ENCODE data around the gene MACROD1. TPM values are rescaled to one million over a fixed set of nuclear protein-coding genes. Genes with fewer than 3 reads are reported as not detected.

The MACROD1 gene
- total RNA-seq, 1 donor from 2014 or later, result 20.6 TPM

DNA sequence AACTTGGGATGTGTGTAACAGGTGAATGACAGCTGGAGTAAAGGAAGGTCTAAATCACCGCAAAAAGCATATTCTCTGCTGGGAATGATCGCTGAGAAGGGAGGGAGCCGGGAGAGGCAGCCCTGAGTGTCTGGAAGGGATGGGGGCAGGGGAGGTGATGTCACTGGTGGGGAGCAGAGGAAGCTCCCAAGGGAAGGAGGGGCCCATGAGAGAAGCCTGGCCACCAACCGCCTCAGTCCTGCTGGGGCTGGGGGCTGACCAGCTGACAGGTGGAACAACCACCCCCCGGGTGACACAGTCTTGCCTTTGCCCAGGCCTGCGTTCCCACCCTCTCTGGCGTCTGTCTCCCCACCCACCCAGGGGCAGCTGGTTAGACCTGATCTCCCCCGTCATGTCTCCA, 136.1 kb downstream of the MACROD1 start:
- no peak overlapping the region for H3K27ac Mint-ChIP-seq (ENCODE audit: unreplicated experiment)
- no peak for TF ChIP-seq CTCF (IDR thresholded peaks at IDR 0.05)
- DNase-seq (ENCODE audit: low spot score), result no peak
- H3K4me3 Mint-ChIP-seq (ENCODE audit: unreplicated experiment), result no peak overlapping the region
- H3K4me1 Mint-ChIP-seq (ENCODE audit: low read depth), result no peaks in the 10 kb centered on the region
- H3K9me3 Mint-ChIP-seq (ENCODE audit: low read depth), result no peaks in the 10 kb centered on the region
- H3K36me3 Mint-ChIP-seq (ENCODE audit: low read depth), result peaks cover 1% of the 10 kb centered on the region
- H3K27me3 Mint-ChIP-seq (ENCODE audit: low read depth), result peaks cover 7% of the 10 kb centered on the region

- no peak for TF ChIP-seq CTCF (IDR thresholded peaks at IDR 0.05)
- Mint-ChIP-seq H3K36me3 (ENCODE audit: low read depth) (peaks cover 1% of the 10 kb centered on the region), H3K9me3 (ENCODE audit: low read depth) (no peaks in the 10 kb centered on the region), H3K4me3 (ENCODE audit: unreplicated experiment) (no peak overlapping the region), H3K4me1 (ENCODE audit: low read depth) (no peaks in the 10 kb centered on the region), H3K27me3 (ENCODE audit: low read depth) (peaks cover 2% of the 10 kb centered on the region), H3K27ac (ENCODE audit: unreplicated experiment) (no peak overlapping the region)
- no peak for DNase-seq (ENCODE audit: low spot score)
These were observed 137.4 kb downstream of the MACROD1 start for GRCh38 chr11:64028398-64029115.

DNA sequence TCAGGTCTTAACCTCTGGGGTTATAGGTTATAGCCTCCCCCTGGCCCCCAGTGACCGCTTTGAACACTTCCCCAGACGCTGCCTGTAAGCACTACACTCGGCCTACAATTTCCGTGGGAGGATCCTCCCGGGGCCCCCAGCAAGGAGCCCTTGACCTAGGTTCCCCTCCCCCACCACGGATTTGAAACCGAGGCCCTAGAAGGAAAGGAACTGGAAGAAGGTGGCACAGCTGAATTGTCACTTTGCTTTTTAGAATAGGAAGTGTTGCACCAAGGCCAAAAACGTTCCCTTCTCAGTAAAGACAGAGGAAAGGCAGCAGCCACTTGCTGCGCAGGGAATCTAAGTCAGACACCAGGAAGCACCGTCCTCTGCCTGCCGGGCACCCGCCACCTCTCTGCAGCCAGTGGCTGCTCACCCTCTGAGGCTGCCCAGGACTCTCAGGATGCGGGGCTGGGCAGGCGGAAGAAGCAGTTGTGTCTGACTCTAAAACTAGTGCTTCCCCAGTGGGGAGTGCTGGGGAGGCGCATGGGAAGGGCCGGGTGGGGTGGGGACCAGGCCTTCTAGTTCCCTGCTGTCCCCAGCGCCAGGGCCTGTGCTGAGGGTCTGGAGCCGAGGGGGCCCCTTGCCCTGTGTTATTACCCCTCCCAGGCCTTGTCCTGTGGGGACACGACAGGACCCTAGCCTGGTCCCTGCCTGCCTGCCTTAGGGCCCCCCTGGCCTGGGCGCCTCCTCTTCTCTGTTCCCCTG, 138.1 kb downstream of the MACROD1 start:
- Mint-ChIP-seq H3K27me3 (ENCODE audit: low read depth) (peaks cover 2% of the 10 kb centered on the region), H3K27ac (ENCODE audit: unreplicated experiment) (no peak overlapping the region), H3K4me1 (ENCODE audit: low read depth) (no peaks in the 10 kb centered on the region), H3K36me3 (ENCODE audit: low read depth) (peaks cover 1% of the 10 kb centered on the region), H3K9me3 (ENCODE audit: low read depth) (no peaks in the 10 kb centered on the region), H3K4me3 (ENCODE audit: unreplicated experiment) (no peak overlapping the region)
- no peak for DNase-seq (ENCODE audit: low spot score)
- TF ChIP-seq CTCF (IDR thresholded peaks at IDR 0.05), result no peak

- Mint-ChIP-seq H3K4me1 (ENCODE audit: low read depth) (peaks cover under 1% of the 10 kb centered on the region), H3K27me3 (ENCODE audit: low read depth) (peaks cover 2% of the 10 kb centered on the region), H3K9me3 (ENCODE audit: low read depth) (no peaks in the 10 kb centered on the region), H3K36me3 (ENCODE audit: low read depth) (peaks cover 1% of the 10 kb centered on the region), H3K4me3 (ENCODE audit: unreplicated experiment) (no peak overlapping the region), H3K27ac (ENCODE audit: unreplicated experiment) (no peak overlapping the region)
- no peak for DNase-seq (ENCODE audit: low spot score)
- no peak for TF ChIP-seq CTCF (IDR thresholded peaks at IDR 0.05)
These were observed 139.2 kb downstream of the MACROD1 start for GRCh38 chr11:64026575-64027205.

DNA sequence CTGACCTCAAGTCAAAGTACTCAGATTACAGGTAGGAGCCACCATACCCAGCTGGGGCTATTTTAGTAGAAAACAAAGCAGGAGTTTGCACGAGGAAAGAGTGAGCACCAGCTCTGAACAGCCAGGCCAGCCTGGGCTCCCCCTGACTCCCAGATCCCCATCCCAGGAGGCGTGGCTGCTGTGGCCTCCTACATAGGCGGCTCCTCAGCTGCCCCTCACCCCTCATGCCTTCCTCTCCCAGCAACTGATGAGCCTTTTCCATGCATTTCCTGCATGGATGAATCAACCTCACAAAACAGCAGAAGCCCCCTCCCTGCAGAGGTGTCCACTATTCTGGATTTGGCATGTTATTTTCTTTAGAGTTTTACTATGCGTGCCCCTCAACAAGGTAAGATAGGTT, 140.7 kb downstream of the MACROD1 start:
- H3K36me3 Mint-ChIP-seq (ENCODE audit: low read depth), result peaks cover under 1% of the 10 kb centered on the region
- H3K4me3 Mint-ChIP-seq (ENCODE audit: unreplicated experiment), result no peak overlapping the region

More for the DNA sequence above, 140.7 kb downstream of the MACROD1 start:
- peaks cover 3% of the 10 kb centered on the region for H3K4me1 Mint-ChIP-seq (ENCODE audit: low read depth)
- DNase-seq (ENCODE audit: low spot score), result no peak
- H3K27ac Mint-ChIP-seq (ENCODE audit: unreplicated experiment), result no peak overlapping the region
- peaks cover 7% of the 10 kb centered on the region for H3K27me3 Mint-ChIP-seq (ENCODE audit: low read depth)
- no peaks in the 10 kb centered on the region for H3K9me3 Mint-ChIP-seq (ENCODE audit: low read depth)
- TF ChIP-seq CTCF (IDR thresholded peaks at IDR 0.05), result no peak

Data from chondrocyte (in vitro differentiated cells).